Measurements from ENCODE around the gene MRPL4.
A peak's percentile ranks its signal among the peaks of the same experiment; 100 is the strongest.

Gene MRPL4

DNA sequence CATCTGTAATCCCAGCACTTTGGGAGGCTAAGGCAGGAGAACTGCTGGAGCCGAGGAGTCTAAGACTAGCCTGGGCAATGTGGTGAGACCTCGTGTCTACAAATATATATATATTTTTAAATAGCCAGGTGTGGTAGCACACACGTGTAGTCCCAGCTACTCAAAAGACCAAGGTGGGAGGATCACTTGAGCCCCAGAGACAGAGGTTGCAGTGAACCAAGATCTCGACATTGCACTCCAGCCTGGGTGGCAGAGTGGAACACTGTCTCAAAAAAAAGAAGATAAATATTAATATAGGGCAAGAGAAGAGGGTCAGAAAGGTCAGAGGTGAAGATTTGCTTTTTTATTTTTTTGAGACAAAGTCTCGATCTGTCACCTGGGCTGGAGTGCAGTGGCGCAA lies 5.5 kb upstream of the MRPL4 start:
- TF ChIP-seq CTCF (IDR thresholded peaks at IDR 0.05; ENCODE audit: low read depth, low read length): no peak
- H3K4me3 ChIP-seq (ENCODE audit: low read depth, low read length): no peak overlapping the region
- in situ Hi-C loops (cut with HindIII; ENCODE audit: low sequenced_read_pairs): no loop called here
- no peak for DNase-seq (ENCODE audit: low read depth, low spot score)

DNA sequence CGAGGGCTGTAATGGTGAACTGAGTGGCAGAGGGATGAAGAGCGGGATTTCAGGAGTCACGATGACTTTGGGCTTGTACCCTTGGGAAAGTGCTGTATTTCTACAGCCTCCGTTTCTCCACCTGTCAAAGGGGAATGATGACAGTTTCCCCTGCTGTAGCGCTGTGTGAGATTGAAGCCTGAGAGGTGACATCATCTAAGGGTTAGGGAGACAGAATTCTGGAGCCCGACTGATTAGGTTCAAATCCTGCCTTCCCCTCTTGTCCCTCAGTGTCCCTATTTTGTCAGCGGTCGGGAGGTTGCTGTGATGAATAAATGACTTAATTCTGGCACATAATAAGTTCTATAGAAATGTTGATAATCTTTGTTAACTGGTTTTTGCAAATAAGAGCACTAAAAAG lies 693 bp downstream of the MRPL4 start:
- no peak for DNase-seq (ENCODE audit: low read depth, low spot score)
- H3K4me3 ChIP-seq (ENCODE audit: low read depth, low read length): peak overlapping the region; percentile 96
- no peak for TF ChIP-seq CTCF (IDR thresholded peaks at IDR 0.05; ENCODE audit: low read depth, low read length)
- in situ Hi-C loops (cut with HindIII; ENCODE audit: low sequenced_read_pairs): no loop called here

- in situ Hi-C loops (cut with HindIII; ENCODE audit: low sequenced_read_pairs): no loop called here
- no peak for TF ChIP-seq CTCF (IDR thresholded peaks at IDR 0.05; ENCODE audit: low read depth, low read length)
- DNase-seq (ENCODE audit: low read depth, low spot score): no peak
- no peak overlapping the region for H3K4me3 ChIP-seq (ENCODE audit: low read depth, low read length)
Measured at GRCh38 chr19:10254244-10254643, 2.2 kb downstream of the MRPL4 start.

DNA sequence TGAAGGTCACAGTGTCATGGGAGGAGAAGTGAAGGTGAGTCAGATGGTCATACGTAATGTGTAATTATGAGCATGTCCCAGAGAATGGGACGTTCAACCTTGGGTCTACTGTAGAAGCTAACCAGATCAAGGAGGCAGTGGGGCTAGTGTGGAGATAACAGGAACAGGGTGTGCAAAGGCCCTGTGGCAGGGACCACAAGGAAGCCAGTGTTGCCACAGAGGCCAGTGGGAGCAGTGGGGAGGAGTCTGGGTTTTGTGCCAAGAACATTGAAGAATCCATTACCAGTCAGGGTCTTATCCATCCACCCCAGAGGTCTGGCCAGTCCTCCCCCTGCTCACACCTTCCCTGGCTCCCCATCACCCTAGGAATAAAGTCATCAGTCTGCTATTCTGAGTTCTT lies 3.3 kb downstream of the MRPL4 start:
- DNase-seq (ENCODE audit: low read depth, low spot score): no peak
- no peak for TF ChIP-seq CTCF (IDR thresholded peaks at IDR 0.05; ENCODE audit: low read depth, low read length)
- in situ Hi-C loops (cut with HindIII; ENCODE audit: low sequenced_read_pairs): no loop called here
- no peak overlapping the region for H3K4me3 ChIP-seq (ENCODE audit: low read depth, low read length)

DNA sequence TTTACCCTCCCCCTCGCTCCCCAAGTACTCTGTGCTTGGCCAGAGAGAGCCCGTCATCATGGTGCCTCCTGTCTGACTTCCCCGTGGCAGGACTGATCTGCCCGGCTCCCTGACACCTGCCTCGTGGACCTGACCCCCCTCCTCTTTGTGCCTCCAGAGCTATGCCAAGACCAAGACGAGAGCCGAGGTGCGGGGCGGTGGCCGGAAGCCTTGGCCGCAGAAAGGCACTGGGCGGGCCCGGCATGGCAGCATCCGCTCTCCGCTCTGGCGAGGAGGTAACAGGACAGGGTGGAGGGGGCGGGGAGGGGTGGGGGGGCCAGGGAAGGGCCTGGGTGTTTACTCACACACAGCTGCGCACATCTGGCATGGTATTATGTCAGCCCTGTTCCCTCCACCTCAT lies 4.5 kb downstream of the MRPL4 start:
- TF ChIP-seq CTCF (IDR thresholded peaks at IDR 0.05; ENCODE audit: low read depth, low read length): no peak
- H3K4me3 ChIP-seq (ENCODE audit: low read depth, low read length): no peak overlapping the region
- in situ Hi-C loops (cut with HindIII; ENCODE audit: low sequenced_read_pairs): no loop called here
- no peak for DNase-seq (ENCODE audit: low read depth, low spot score)

DNA sequence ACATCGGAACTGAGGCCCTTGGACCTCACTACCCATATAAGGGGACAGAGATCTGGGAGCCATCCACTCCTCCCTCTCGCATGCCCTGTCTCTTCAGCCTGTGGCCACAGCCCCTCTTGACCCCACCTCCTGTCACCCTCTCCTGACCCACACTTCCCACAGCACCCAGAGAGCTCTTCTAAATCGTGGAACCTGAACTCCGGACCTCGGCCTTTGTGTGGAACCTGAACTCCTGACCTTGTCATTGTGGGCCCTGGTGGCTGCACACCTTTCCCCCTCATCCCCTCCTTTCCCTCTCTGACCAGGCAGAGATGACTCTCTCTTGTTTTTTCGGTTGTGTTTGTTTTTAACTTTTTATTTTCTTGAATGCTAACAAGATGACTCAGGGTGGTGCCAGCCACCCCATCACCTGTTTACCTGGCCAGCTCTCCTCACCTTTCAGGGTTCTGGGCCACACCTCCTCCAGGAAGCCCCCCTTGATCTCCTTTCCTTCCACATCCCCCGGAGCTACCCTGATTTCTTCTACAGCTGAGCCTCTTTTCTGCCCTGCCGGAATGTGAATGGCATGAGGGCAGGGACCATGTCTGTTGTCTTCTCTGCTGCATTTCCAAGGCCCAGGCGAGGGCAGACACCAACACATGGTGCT lies 5.1 kb downstream of the MRPL4 start:
- TF ChIP-seq CTCF (IDR thresholded peaks at IDR 0.05; ENCODE audit: low read depth, low read length): no peak
- in situ Hi-C loops (cut with HindIII; ENCODE audit: low sequenced_read_pairs): no loop called here
- no peak overlapping the region for H3K4me3 ChIP-seq (ENCODE audit: low read depth, low read length)
- no peak for DNase-seq (ENCODE audit: low read depth, low spot score)
